ENCODE results near the gene BORCS6.

The BORCS6 gene

DNA sequence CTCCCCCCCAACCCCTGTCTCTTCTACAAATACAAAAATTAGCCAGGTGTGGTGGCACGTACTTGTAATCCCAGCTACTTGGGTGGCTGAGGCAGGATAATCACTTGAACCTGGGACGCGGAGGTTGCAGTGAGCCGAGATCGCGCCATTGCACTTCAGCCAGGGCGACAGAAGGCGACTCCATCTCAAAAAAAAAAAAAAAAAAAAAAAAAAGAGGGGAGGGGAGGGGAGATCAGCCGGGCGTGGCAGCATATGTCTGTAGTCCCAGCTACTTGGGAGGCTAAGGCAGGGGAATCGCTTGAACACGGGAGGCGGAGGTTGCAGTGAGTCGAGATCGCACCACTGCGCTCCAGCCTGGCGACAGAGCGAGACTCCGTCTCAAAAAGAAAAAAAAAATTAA is 19.8 kb downstream of the BORCS6 start:
- peak; percentile 69 for DNase-seq

DNA sequence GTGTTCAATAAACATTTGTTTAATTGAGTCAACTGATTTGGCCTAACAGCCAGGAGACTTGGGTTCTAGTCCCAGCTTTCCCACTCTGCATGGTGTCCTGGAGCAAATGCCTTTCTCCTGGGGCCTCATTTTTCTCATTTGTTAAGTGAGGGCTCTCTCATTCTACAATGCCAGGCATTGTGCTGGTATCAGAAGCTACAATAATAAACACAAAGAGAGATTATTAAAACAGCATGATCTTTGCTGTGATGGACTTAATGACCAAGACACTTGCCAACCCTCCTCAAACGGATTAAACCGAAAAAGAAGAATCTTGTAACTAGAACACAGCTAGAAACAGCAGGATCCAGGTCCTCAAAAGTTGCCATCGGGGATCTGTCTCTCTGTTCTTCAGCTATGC is 22.5 kb downstream of the BORCS6 start:
- DNase-seq = no peak

DNA sequence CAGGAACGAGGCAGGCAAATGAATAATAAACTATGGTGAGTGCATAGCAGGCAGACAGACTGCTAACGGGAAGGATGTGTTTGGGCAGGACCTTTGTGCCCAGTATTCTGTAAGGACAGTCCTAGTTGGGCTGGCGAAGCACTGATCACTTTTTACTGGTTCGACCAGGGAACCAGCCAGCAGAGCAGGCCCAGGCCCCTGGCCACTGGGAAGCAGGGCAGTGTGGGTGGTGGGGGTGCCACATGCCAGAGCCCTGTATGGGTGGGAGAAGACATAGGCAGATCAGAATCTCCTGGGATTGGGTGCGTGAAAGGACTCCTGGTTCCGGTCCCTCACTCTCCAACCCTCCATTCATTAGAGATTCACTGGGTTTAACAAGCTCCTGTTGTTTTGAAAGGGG is 23.2 kb downstream of the BORCS6 start:
- DNase-seq = no peak

DNA sequence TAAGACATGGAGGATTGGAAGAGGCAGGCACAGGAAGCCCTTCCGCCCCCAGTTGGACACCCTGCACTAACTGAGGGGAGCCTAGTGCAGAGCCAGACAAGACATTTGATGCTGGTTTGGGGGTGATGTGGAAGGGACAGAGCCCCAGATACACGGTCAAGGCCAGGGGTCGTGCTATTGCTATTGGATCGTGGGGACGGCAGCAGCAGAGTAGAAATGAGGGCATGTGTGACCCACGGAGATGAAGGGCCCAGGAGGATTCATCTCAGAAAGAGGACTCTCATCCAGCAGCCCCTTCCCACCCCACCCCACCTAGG is 25.2 kb downstream of the BORCS6 start:
- DNase-seq = no peak

DNA sequence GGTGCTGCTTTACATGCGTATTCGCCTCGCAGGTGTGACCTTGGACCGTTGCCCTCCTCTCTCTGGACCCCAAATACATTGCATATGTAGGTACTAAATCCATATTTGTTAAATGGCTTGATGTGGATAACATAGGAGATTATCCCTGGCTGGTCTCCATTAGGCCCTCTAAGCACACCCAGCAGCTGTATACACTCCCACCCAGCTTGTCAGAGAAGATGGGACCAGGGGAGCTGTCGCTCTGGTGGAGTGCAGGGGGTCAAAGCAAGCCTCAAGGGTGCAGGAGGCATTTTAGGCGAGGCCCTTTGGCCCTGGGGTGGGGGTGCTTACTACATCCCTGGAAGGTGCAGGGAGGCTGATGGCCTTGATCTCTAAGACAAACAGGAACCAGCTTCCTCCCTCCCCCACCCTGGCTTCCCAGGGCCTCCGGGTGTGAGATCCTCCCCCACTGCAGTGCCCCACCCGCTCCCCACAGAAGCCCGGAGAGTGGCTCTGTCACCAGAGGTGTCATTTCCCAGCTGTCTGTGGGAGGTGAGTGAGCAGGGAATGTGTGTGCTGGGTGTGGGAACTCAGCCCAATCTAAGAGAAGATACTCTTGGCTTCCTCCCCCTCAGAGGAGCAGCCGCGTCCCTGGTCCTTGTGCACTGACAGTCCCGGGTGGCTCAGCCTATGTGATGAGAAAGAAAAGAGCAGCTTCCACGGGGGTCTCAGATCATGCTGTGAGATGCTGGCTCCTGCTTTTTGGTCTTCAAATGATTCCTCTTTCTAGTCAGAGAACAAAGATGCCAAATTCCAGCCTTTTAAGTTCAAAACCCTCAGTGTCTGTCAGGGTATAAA is 25.8 kb downstream of the BORCS6 start:
- peak; percentile 51 for DNase-seq

DNA sequence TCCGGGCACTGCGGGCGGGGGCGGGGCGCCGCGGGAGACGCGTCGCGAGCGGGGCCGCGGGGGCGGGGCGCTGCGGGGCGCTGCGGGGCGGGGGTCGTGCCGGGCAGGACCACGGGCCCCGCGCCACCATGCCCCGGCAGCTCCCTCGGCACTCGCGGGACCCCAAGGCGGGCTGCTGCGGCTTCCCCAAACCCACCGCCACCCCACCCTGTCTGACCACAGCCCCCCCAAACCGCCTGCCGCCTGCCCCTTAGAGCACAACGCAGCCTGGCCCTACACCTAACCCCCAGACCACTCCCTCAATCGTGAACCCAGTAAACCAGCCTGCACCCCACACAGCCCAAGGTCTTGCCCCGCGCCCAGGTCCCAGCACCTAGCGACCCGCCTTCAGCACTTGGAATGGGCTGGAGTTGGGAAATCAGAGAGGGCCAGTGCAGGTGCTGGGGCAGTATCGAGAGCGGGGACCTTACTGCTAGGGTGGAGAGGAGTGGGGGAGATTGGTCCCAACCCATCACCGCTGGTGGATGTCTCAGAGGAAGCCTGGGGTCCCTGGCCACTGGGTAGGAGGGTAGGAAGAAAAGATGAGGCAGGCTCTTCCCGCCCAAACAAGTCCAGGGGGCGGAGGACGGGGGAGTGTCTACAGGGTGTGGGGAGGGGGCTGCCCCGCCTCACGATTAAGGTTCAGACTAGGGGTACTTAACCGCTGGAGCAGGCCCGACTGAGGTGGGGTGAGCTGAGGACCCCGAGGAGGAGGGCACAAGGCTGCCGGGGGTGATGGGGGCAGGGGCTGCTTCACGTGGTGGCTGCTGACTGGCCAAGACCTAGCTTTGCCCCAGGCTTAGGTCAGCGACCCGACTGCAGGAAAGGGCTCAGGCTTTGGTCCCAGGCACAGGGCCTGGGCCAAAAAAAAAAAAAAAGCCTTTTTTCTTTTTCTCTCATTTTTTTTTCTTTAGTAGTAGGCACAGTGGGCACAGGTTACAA is 26.7 kb downstream of the BORCS6 start:
- peak; percentile 47 for DNase-seq

DNA sequence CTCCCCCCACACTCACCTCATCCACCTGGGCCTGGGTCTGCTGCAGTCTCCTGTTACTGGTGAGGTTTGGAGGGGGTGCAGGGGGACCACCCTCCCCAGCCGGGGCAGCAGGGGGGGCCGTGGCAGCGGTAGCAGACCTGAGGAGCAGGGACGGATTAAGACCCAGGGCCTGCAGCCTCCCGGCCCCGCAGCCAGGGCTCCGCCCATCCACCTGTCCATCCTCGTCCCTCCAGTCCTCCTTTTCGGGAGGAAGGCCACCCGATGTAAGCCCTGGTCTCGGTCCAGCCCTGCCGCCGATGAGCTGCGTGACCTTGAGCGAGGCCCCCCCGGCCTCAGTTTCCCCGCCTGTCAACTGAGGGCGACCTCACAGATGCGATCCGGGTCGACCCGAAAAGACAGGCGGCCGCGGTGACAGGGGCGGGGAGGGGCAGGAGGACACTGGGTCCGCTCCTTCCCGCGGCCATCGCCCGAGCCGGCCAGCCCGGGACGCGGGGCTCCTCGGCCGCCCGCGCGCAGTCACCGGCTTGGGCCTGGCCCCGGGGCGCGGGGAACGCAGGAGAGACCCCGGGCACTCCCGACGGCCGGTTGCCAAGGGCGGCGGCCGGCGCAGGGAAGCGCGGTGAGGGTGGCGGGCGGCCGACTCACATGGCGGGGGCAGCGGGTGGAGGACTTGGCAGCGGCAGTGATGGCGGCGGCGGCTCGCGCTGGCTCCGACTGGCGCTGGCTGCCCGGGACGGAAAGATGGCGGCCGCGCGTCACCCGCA is 27.6 kb downstream of the BORCS6 start, which contains the start of gene VAMP2:
Gene VAMP2, minus strand, starts transcription at position 716 of the 764 bp plus-strand sequence. Its CDS starts 69 bp downstream, at position 647.
- peak; percentile 32 for DNase-seq

DNA sequence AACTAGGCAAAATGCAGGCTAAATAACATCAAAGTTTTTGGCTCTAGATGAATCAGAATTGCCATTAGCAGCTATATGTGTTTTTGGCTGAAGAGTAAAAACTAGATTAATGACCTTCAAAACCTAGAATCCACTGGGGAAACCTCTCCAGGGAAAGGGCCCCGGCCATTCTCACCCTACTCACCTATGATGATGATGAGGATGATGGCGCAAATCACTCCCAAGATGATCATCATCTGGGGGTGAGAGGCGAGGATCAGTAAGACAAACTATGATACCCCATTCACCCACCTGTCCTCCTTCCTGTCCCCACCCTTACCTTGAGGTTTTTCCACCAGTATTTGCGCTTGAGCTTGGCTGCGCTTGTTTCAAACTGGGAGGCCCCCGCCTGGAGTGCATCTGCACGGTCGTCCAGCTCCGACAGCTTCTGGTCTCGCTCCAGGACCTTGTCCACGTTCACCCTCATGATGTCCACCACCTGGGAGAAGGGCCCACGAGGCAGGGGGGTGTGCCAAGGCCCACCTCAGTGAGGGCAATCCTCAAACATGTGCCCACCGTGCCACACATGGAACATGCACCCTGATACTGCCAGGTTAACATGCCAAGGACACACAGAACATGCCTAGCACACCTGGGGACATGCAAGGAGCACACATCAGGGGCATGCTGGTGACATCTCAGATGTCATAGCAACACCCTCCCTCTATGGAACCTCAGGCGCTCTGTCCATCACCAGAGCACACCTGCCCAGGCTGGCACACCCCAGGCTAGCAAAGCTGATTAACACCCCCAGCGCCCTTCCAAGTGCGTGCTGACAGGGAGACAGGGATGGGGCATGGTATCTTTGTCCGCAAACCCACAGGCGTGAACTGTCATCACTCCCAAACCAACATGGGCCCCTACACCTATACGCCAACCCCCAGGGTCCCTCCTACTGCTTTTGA is 28.4 kb downstream of the BORCS6 start:
- no peak for DNase-seq

DNA sequence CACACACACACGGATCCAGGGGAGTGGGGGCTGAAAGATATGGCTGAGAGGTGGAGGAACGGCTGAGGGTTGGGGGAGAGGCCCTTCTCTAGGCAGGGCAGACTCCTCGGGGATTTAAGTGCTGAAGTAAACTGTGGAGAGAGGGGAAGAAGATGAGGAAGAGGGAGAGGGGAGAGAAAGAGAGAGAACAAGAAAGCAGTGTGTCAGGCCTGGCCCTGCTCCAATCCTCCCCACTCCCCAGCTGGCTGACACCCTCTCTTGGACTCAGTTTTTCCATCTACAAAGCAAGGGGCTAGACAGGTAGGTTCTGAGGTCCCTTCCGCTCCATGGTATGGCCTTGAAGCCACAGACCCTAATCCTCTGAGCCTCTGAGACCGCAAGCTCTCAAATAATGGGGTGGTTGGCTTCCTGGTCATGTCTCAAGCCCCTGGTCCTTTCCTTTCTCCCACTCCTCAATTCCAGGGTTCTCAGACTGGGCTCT is 29.2 kb downstream of the BORCS6 start:
- no peak for DNase-seq

DNA sequence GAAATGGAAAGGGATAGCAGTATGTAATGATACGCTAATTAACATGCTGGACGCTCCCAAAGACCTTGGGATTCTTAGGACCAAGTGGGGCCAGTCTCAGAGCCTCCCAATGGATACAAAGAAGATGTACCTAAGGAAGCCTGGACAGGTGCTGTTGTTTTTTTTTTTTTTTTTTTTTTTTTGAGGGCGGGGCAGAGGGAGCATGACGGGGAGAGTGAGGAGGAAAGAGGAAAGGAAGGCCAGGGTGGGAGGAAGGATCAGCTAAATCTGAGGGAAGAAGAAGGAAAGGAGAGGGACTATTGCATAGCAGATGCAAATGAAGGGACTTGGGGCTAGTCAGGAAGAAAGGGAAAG is 29.8 kb downstream of the BORCS6 start:
- DNase-seq = no peak

DNA sequence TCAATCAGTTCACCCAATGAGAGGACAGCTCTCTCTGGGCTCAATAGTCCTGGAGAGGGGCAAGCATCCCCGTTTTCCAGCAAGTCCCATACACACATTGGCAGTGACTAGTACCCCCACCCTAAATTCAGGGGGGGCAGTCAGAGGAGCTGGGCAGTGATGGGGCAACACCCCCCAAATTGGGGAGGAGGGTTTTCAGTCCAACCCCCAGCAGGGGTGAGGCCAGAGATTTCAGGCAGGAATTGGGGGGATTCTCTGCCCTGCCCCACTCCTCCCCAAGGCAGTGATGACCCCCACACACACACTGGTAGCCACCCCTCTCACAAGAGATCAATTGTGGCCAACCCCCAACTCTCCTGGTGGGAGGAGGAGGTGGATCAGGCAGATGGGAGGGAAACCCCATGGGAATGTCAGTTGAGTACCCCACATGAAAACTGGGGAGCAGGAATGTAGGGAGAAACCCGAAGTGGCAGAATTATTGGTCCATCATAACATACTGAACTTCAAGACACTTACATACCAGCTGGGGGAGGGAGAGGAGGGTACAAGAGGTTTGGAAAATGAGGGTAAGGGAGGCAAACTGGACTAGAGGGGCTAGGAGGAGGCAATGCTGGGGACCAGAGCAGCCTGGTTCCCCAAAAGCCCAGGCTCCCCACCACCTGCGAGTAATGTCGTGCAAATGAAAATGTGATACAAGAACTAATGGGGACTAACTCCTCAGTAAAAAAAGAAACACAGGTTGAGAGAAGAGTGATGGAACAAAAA is 30.3 kb downstream of the BORCS6 start:
- DNase-seq = no peak

DNA sequence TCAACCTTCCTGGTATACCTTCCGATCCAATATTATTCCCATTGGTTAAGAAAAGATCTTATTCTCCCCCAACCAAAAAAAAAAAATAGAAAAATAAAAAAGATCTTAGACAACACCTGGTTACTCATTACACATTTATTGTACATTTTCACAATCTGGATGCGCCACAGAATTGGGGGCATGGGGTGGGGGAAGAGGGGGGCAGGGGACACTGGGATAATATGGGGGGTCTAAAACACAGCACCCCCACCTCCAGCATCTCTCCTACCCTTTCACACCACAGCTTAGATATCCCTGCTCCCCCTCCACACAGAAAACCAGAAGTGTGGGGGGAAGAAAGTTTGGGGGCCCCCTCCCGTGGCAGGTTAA is 31.0 kb downstream of the BORCS6 start:
- no peak for DNase-seq

DNA sequence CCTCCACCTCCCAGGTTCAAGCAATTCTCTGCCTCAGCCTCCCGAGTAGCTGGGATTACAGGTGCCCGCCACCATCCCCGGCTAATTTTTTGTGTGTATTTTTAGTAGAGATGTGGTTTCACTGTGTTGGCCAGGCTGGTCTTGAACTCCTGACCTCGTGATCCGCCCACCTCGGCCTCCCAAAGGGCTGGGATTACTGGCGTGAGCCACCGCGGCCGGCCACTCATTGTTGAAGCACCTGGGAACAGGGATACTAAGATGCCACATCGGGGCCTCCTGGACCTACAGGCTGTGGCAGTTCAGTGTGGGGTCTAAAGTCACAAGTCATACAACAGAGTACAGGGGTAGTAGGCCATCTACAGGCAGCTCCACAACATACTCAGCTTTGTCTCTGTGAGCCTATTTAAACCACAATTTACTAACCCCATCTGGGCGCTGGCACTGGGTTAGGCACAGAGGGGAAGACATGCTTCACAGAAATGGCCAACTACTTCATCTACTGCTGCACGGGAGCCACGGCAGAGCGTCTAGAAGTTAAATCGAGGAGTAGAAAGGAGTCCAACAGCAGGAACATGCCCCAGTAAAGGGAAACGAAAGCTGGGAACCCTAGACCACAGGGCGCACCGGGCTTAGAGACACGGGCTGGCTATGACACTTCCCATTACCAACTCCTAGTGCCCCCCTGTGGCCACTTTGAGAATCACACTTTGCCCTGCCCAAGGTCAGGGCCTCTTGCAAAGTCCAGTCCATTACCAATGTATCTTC is 31.5 kb downstream of the BORCS6 start:
- peak; percentile 89 for DNase-seq

DNA sequence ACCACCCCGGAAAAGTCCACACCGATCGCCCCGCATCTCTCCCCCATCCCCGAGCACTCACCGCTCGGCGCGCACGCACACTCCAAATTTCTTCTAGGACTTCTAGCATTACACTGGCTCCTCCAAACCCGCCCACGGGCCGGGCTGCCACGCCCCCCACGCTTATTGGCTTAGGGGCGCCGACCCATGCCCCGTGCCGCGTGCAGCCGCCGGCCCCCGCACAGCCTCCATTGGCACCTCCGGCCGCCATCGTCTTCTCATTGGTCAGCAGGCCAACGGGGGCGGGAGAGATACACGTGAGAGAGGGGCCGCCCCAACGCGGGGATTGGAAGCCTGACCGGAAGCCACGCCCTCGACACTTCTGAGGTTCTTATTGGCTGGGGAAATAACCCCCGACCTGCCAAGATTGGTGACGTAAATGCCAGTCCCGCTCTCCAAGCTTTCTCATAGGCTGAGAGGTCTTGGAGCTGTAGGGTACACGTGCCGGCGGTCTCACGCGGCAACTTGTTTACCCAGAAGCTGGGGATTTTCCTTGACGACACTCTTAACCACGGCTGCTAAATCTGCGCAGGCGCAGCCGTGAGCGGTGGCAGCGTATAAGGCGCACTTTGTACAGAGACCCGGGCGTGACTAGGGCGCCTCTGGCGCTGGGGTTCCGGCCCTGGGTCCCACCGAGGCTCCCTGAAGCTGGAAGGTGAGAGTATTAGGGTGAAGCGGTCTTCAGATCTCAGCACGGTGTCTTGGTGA is 33.6 kb downstream of the BORCS6 start:
- DNase-seq = peak; percentile 100

DNA sequence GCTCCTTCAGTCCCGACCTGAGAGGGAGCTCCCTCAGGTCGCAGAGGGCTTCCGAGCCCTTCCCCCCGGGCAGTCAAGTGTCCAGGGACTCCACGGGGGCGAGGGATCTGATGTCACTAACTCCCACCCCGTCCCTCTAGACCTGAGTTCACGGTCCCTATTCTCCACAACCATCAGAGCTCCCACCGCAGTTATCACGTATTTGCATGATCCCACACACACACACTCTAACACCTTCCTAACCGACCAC is 34.1 kb downstream of the BORCS6 start:
- no peak for DNase-seq

DNA sequence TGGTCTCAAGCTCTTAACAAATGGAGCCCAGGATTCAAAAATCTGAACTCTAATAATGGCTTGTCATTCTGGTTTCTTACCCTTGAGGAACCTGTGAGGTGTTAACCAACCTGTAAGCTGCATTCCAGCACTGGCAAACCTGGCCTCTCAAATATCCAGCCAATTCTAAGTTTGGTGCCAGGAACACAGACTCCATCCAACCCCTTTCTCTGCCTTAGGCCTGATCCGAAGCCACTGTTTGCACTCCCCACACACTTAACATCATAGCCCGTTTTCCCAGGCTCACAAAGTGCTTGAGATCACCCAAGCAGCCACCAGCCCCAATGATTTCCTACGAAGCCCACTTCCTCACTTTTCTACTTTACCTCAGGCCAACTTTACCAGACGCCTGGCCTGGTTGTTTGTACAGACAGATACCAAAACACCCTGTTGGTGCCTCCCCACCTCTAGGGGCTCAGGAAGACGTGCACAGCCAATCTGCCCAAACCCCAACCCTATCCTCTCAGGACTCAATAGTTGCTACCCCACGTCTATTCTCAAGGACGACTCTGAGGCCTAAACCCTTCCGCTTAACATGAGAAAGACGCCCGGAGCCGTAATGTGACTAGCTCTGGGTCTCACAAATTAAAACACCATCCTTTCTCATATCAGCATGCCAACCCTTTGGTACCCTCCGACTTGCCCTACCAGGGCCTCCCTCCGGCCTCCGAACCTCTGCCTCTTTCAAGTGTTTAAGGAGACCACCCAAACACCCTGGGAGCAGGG is 34.6 kb downstream of the BORCS6 start:
- DNase-seq = no peak

DNA sequence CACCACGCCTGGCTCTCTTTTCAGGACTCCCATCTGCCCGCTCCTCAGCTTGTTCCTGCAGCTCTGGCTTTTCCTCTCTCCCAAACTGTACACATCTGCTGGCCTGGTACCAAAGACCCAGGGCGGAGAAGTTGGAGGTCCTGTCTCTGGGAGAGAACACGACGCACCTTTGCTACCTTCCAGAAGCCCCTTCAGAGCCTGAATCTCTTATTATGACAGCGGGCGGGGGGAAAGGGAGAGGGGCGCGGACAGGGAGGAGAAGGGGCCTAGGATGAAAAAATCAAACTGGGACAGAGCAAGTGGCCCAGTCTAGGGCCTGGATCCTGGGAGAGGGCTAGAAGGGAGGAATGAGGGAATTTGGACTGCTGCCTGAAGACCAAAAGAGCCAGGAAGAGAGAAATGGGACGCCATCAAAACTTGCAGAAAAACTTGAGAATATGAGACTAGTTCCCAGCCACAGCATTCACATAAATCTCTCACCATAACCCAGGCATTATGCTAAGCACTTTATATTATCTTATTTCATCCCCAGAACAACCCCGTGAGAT is 35.3 kb downstream of the BORCS6 start:
- DNase-seq = no peak

DNA sequence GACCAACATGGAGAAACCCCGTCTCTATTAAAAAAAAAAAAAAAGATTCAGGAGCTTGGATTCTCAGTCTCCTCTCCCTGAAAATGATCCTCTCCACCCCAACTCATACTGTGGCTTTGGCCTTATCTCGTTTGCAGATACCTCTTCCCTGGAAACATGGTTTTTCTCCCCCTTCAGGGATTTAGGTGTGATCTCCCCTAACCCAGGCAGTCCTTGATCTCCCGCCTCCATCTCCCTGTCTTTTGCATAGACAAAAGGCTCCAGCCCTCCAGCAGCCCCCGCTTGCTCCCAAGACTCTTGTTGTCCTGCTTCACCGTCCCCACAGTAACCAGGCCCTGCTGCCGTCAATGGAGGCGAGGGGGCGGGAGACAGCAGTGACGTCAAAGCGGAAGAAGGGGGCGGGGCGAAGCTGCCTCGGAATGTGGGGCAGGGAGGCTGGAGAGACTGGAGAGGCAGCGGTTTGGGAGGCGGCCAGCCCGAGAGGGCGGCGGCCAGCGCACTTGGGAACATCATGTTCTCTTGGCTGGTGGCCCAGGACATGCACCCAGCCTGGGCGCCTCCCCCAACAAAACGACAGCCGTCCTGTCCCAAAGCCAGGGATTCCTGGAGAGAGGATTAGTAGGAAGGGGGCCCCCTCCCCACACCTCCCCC is 35.9 kb downstream of the BORCS6 start:
- peak; percentile 98 for DNase-seq

Data from NCI-H1694 (cell line).